Measurements from ENCODE around the gene MMP15.

Gene MMP15

GRCh38 chr16:58016840-58017446 is 8.6 kb upstream of the MMP15 start:
- DNase-seq (ENCODE audit: insufficient read length, low spot score) = no peak
- no peak for FAIRE-seq

GRCh38 chr16:58018803-58019202 is 6.8 kb upstream of the MMP15 start:
- FAIRE-seq = peak; percentile 13
- DNase-seq (ENCODE audit: insufficient read length, low spot score) = no peak

DNA sequence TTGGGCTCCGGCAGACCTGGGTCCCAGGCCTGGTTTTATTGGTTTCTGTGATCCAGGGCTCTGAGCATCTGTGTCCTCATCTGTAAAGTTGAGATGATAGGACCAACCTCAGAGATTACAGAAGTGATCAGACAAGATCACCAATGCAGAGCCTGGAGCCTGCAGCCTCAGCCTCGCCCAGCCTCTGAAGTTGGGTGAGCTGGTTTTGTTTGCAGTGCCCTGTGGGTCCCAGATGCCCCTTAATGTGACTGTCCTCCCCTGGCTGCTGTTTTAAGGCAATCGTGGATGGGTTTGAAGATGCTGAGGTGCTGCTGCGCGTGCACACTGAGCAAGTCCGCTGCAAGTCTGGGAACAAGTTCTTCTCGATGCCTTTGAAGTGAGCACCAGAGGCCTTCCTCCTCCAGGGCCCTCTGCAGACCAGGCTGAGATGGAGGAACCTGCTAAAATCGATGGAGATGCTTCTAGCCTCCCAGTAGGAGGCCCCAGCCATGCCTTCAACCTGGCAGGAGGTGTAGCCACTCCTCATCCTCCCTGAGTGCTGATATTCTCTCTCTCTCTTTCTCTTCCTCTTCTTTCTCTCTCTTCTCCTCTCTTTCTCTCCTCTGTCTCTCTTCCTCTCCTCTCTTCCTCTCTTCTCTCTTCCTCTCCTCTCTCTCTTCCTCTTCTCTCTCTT is 5.6 kb upstream of the MMP15 start:
- DNase-seq (ENCODE audit: insufficient read length, low spot score) (no peak), FAIRE-seq (no peak)

GRCh38 chr16:58020628-58021521 is 4.7 kb upstream of the MMP15 start:
- FAIRE-seq (peak; percentile 90), DNase-seq (ENCODE audit: insufficient read length, low spot score) (peak; percentile 67)

- DNase-seq (ENCODE audit: insufficient read length, low spot score) (no peak), FAIRE-seq (peak; percentile 79)
Measured at GRCh38 chr16:58021661-58022551, 3.6 kb upstream of the MMP15 start.

DNA sequence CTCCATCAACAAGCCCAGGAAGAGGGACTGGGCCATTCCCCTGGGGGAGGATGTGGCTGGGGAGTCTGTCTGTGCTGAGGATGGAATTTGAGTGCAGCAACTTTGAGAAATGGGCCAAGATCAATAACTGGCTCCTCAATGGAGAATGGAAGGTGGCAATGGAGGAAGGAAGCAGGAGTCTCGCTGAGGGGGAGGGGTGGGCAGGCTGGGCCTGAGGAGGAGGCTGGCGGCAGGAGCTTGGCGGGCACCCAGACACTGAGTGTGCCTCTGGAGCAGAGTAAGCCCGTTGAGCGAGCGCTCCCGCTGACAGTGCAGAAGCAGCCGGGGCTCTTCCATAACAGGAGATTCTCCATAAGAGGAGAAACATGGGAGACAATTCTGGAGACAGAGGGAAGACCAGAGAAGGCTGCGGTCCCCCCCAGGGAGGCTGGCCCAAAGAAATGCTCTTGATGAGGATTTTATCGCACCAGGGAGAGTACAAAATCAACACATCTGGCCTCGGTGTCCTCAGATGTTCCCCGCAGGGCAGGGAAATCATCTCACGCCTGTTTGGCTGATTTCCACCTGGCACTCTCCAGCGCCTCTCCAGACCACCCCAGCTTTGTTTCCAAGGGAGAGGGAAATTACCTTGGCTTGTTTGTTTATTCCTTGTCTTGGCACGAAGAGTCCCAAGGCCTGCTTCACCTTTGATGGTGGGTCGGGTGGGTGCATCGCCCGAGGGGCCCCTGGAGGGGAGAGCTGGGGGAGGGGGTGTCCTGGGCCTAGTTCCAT is 2.8 kb upstream of the MMP15 start:
- no peak for DNase-seq (ENCODE audit: insufficient read length, low spot score)
- FAIRE-seq = peak; percentile 23

- DNase-seq (ENCODE audit: insufficient read length, low spot score) (no peak), FAIRE-seq (peak; percentile 48)
Measured at GRCh38 chr16:58024486-58025350, 836 bp upstream of the MMP15 start.

DNA sequence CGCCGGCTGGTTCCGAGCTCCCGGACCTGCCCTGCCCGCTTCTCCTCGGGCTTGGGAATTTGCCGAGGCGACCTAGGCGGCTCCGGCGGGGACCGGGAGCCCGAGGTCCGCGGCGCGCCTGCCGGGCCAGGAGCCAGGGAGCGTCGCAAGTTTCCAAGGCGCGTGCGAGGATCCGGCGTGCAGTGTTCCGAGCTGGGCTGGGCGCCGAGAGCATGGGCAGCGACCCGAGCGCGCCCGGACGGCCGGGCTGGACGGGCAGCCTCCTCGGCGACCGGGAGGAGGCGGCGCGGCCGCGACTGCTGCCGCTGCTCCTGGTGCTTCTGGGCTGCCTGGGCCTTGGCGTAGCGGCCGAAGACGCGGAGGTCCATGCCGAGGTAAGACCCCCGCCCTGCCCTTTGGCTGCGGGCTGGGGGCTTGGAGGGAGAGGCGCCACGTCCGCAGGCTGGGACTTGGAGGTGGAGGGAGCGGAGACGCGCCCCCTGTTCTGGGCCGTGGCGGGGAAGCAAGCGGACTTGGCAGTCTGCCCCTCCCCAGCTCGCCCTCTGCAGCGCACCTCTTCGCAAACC is 668 bp downstream of the MMP15 start:
- FAIRE-seq (peak; percentile 82), DNase-seq (ENCODE audit: insufficient read length, low spot score) (peak; percentile 41)

DNA sequence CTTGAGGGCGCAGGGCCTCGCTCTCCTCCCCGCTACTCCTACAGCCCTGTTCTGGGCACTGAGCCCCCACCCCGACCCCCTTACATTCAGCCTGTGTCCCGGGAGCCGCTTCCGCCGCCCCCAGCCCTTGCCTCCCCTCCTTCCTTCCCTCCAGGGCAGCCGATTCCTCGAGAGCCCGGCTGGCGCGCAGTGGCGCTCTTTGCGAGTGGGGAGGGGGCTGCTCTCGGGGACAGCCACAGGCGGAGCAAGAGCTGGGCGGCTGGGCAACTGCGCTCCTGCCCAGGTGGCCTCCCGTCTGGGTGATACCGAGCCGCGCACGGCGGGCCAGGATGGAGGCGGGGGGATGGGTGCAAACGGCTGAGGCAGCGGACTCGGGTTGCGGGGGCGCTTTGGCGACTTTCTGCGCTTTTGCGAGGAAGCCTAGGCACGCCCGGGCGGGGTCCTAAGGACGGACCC is 1.2 kb downstream of the MMP15 start:
- DNase-seq (ENCODE audit: insufficient read length, low spot score) (no peak), FAIRE-seq (no peak)

DNA sequence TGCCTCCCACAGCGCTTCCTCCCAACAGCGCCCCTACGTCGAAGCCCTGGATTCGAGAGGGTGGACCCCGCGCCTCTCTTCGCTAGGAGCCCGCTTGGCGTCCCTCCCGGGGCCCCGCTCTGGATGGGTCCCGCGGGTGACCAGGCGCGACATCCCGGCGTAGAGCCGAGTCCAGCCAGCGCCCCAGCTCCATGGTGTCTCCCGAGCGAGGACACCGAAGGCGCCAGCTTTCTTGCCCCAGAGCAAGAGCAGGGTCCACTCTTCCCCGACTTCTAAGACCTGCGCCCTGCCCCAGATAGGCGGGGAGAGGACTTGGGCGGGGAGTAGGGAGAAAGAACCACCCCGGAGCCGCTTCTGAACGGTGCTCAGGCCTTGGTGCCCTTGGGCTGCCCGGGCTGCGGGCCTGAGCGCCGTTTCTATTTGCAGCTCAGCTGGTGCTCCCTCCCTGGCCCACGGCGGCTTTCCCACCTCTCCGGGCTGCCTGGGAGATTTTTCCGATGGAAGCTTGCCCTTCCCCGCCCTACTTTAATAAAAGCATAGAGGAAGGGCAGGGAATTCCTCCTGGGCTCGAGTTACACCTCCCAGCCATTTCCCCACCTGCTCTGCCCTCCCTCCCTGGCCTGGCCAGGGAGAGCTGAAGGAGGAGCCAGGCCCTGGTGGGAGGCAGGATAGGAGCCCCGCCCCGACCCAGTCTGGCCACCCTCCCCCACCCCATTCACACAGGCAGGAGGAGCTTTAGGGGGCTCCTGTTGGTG is 1.8 kb downstream of the MMP15 start:
- DNase-seq (ENCODE audit: insufficient read length, low spot score) (peak; percentile 72), FAIRE-seq (no peak)

- FAIRE-seq (peak; percentile 66), DNase-seq (ENCODE audit: insufficient read length, low spot score) (no peak)
Measured at GRCh38 chr16:58027916-58028455, 2.4 kb downstream of the MMP15 start.

DNA sequence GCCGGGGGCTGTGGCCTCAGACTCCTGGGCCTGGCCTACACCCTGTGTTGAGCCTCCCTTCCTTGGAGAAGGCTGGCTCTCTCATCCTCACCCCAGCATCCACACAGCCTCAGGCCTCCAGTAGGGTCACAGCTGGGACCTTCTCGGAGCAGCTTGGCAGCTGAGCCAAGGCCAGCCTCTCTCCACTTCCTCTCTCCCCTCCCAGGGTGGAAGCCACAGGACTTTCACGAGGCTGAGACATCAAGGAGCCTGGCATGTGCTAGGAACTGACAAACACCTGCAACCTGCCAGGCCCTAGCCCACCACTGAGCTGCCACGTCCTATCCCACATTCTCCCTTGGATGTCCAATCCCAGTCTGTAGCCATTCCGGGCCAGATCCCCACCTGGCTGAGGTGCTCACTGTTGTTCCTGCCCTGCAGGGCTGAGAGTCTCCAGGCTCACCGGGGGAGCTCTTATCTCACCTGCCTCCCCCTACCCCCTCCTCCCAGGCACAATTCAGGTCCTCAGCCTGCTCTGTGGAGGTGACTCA is 3.1 kb downstream of the MMP15 start:
- DNase-seq (ENCODE audit: insufficient read length, low spot score) = no peak
- peak; percentile 31 for FAIRE-seq

- FAIRE-seq (peak; percentile 54), DNase-seq (ENCODE audit: insufficient read length, low spot score) (no peak)
Measured at GRCh38 chr16:58029410-58029809, 3.9 kb downstream of the MMP15 start.

DNA sequence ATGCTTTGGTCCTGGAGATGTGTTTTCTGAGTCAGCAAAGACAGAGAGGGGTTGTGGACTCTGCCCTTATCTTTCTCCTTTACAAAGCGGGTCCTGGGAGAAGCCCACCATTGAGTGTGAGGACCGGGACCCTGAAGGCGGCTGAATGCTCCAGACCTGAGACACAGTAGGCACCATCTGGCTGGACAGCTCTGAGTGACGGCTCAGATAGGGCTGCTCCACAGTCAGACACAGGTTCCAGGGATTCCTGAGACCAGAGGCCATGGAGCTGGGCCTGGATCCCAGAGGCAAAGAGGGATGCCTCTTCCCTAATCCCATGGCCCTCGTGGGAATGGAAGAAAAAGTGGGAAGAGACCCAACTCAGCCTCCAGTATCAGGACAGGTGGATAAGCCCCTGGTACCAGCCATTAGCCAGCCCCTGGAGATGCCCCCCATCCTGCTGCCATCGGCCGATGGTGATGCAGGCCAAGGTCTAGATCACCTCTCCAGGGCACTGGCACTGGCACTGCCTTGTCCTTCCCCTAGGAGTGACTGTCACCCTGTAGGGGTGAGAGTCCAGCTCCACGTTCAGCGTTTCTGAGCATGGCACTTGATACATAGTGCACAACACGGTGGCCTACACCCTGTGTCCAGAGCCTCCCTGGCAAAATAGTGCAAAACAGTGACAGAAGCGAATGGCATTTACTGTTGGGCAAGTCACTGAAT is 4.7 kb downstream of the MMP15 start:
- no peak for FAIRE-seq
- DNase-seq (ENCODE audit: insufficient read length, low spot score) = no peak

GRCh38 chr16:58031016-58031800 is 5.7 kb downstream of the MMP15 start:
- no peak for FAIRE-seq

More at GRCh38 chr16:58031016-58031800, 5.7 kb downstream of the MMP15 start:
- no peak for DNase-seq (ENCODE audit: insufficient read length, low spot score)

Measured in HTR-8/SVneo (cell line).